ENCODE data around the gene HTR1B. TPM values are rescaled to one million over a fixed set of nuclear protein-coding genes. Genes with fewer than 3 reads are reported as not detected.

HTR1B gene
- total and polyA plus RNA-seq, 2 donors (not counting 3 experiments of a cell fraction or from before 2014, with no cell fraction given): 57.5 to 68.7 TPM

DNA sequence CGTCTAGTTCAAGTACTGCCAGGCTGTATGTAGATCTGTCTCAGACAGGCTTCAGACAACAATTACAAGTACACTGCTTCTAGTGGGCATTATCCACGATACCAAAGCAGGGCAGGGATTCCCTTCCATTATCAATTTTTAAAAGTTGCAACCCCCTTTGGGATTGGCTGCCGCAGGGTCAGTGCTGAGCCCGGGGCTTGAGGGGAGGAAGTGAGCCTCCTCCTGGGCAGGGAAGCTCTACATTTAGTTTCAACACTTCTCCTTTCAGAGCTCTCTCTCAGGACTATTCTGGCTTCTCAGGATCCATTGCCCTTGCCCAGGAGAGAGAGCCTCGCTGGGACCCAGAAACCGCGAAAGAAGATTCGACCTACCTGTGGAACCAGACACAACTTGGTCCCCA lies 1.5 kb downstream of the HTR1B start:
- TF ChIP-seq FOS (IDR thresholded peaks at IDR 0.05; ENCODE audit: borderline replicate concordance, insufficient read depth, low read length) (no peak), POLR2AphosphoS5 (IDR thresholded peaks at IDR 0.05; ENCODE audit: insufficient read depth, low read depth, low read length) (peak; percentile 6), EZH2 (IDR thresholded peaks at IDR 0.05; ENCODE audit: borderline replicate concordance, low read depth, low read length, severe bottlenecking) (no peak)
- TF ChIP-seq, protein P1, sequence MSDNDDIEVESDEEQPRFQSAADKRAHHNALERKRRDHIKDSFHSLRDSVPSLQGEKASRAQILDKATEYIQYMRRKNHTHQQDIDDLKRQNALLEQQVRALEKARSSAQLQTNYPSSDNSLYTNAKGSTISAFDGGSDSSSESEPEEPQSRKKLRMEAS (IDR thresholded peaks at IDR 0.05; ENCODE audit: insufficient read depth, insufficient read length): no peak
- DNase-seq (ENCODE audit: low read depth, low spot score): peak; percentile 67
- H3K27ac ChIP-seq (ENCODE audit: insufficient read depth, low read depth, low read length): peak overlapping the region; percentile 72
- no peaks in the 10 kb centered on the region for H3K9me1 ChIP-seq (replicated peaks; ENCODE audit: control insufficient read depth, extremely low read depth, insufficient read depth, low read length)
- no peaks in the 10 kb centered on the region for H3K9me3 ChIP-seq (replicated peaks; ENCODE audit: control insufficient read depth, insufficient read depth, low read length)
- intact Hi-C loops (cut with micrococcal nuclease): loop anchor here (1.0 to 10.0 kb wide), 7 partner anchors 764 to 2003 kb away; partner anchors contain the start of gene PHIP
- CTCF ChIA-PET: interaction anchor here (0.9 to 9.4 kb wide), 5 partner anchors 10 to 1569 kb away, joined by 6 to 105 read pairs (median 22); no protein-coding TSS in a partner anchor
- no peaks in the 10 kb centered on the region for H3K27me3 ChIP-seq (ENCODE audit: control insufficient read depth in 2 of 2, insufficient read depth in 2 of 2, low read length in 2 of 2)
- peak overlapping the region; percentile 70 to 97 (median 77) for H3K4me3 ChIP-seq (replicated peaks in 1 of 3; ENCODE audit: insufficient read depth in 1 of 3, low read depth in 1 of 3, low read length in 3 of 3)
- POLR2A ChIA-PET: interaction anchor here (2.8 kb wide), 1 partner anchor 169 kb away, joined by 14 read pairs; no protein-coding TSS in a partner anchor
- H4K20me1 ChIP-seq (replicated peaks; ENCODE audit: control insufficient read depth, extremely low read depth, insufficient read depth, low read length): no peaks in the 10 kb centered on the region
- peaks cover 87% of the 10 kb centered on the region for H3K79me2 ChIP-seq (ENCODE audit: control insufficient read depth, insufficient read depth, low read length)
- no peak for FAIRE-seq
- peak overlapping the region; percentile 92 for H3K9ac ChIP-seq (replicated peaks; ENCODE audit: extremely low read depth, insufficient read depth, low read length)
- BruUV-seq (replicated peaks): no TSS peak
- dilution Hi-C loops (cut with MboI; ENCODE audit: extremely low pct_ligation_motif_present, low sequenced_read_pairs): no loop called here
- no peaks in the 10 kb centered on the region for H3K36me3 ChIP-seq (ENCODE audit: control insufficient read depth in 2 of 2, extremely low read depth in 1 of 2, insufficient read depth in 2 of 2, low read length in 2 of 2)
- peak overlapping the region; percentile 37 for H2AFZ ChIP-seq (ENCODE audit: low read depth, low read length)
- H3K4me1 ChIP-seq (ENCODE audit: control insufficient read depth, extremely low read depth, insufficient read depth, low read length): peaks cover 54% of the 10 kb centered on the region
- H3K4me2 ChIP-seq (ENCODE audit: insufficient read depth, low read length): peak overlapping the region; percentile 97

DNA sequence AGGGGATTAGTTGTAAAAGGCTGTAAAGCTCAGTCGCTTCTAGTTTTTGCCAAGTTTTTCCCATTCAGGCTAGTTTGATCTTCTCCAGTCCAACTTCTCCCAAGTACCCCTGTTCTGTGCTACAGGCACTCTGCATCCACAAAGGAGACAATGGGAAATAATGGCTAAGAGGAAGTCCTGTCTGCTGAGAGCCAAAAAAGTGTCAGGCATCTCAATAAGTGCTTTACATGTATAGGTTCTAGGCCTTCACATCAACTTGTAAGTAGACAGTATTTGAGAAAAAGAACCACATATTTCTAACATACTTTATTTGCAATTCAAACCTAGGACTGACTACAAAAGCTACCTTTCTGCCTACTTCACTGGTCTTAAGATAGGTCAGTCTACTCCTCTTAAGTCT lies 4.9 kb downstream of the HTR1B start:
- no peaks in the 10 kb centered on the region for H3K27me3 ChIP-seq (ENCODE audit: control insufficient read depth in 2 of 2, insufficient read depth in 2 of 2, low read length in 2 of 2)
- intact Hi-C loops (cut with micrococcal nuclease): loop anchor here (2.0 to 10.0 kb wide), 8 partner anchors 91 to 1566 kb away; no protein-coding TSS in a partner anchor
- no peaks in the 10 kb centered on the region for H3K36me3 ChIP-seq (ENCODE audit: control insufficient read depth in 2 of 2, extremely low read depth in 1 of 2, insufficient read depth in 2 of 2, low read length in 2 of 2)
- H2AFZ ChIP-seq (ENCODE audit: low read depth, low read length): peak overlapping the region; percentile 9
- H3K9me3 ChIP-seq (replicated peaks; ENCODE audit: control insufficient read depth, insufficient read depth, low read length): no peaks in the 10 kb centered on the region
- dilution Hi-C loops (cut with MboI; ENCODE audit: extremely low pct_ligation_motif_present, low sequenced_read_pairs): no loop called here
- CTCF ChIA-PET: interaction anchor here (1.8 to 9.4 kb wide), 3 partner anchors 774 to 1524 kb away, joined by 8 to 105 read pairs (median 44); no protein-coding TSS in a partner anchor
- DNase-seq (ENCODE audit: low read depth, low spot score) (peak; percentile 76), FAIRE-seq (peak; percentile 42)
- H4K20me1 ChIP-seq (replicated peaks; ENCODE audit: control insufficient read depth, extremely low read depth, insufficient read depth, low read length): no peaks in the 10 kb centered on the region
- peak overlapping the region; percentile 85 for H3K27ac ChIP-seq (ENCODE audit: insufficient read depth, low read depth, low read length)
- TF ChIP-seq POLR2AphosphoS5 (IDR thresholded peaks at IDR 0.05; ENCODE audit: insufficient read depth, low read depth, low read length) (no peak), FOS (IDR thresholded peaks at IDR 0.05; ENCODE audit: borderline replicate concordance, insufficient read depth, low read length) (no peak), GATA2 (IDR thresholded peaks at IDR 0.05; ENCODE audit: insufficient read depth, insufficient read length, low read depth, low read length) (no peak), EZH2 (IDR thresholded peaks at IDR 0.05; ENCODE audit: borderline replicate concordance, low read depth, low read length, severe bottlenecking) (no peak), JUN (IDR thresholded peaks at IDR 0.05; ENCODE audit: borderline replicate concordance, insufficient read depth, insufficient read length, low read depth) (no peak), POLR2A (IDR thresholded peaks at IDR 0.05; ENCODE audit: low read depth, low read length) (no peak), MYC (IDR thresholded peaks at IDR 0.05; ENCODE audit: low read depth, low read length) (no peak)
- TF ChIP-seq, protein P1 (IDR thresholded peaks at IDR 0.05; ENCODE audit: insufficient read depth, insufficient read length): no peak
- TF ChIP-seq, protein P2, sequence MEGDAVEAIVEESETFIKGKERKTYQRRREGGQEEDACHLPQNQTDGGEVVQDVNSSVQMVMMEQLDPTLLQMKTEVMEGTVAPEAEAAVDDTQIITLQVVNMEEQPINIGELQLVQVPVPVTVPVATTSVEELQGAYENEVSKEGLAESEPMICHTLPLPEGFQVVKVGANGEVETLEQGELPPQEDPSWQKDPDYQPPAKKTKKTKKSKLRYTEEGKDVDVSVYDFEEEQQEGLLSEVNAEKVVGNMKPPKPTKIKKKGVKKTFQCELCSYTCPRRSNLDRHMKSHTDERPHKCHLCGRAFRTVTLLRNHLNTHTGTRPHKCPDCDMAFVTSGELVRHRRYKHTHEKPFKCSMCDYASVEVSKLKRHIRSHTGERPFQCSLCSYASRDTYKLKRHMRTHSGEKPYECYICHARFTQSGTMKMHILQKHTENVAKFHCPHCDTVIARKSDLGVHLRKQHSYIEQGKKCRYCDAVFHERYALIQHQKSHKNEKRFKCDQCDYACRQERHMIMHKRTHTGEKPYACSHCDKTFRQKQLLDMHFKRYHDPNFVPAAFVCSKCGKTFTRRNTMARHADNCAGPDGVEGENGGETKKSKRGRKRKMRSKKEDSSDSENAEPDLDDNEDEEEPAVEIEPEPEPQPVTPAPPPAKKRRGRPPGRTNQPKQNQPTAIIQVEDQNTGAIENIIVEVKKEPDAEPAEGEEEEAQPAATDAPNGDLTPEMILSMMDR (IDR thresholded peaks at IDR 0.05; ENCODE audit: extremely low read depth in 1 of 2, insufficient read depth in 1 of 2, low read depth in 1 of 2, low read length in 2 of 2): no peak
- H3K9ac ChIP-seq (replicated peaks; ENCODE audit: extremely low read depth, insufficient read depth, low read length): peak overlapping the region; percentile 92
- peak overlapping the region in 2 of 3 experiments; percentile 4 to 97 for H3K4me3 ChIP-seq (replicated peaks in 1 of 3; ENCODE audit: insufficient read depth in 1 of 3, low read depth in 1 of 3, low read length in 3 of 3)
- peaks cover 46% of the 10 kb centered on the region for H3K4me1 ChIP-seq (ENCODE audit: control insufficient read depth, extremely low read depth, insufficient read depth, low read length)
- H3K79me2 ChIP-seq (ENCODE audit: control insufficient read depth, insufficient read depth, low read length): peaks cover 73% of the 10 kb centered on the region
- H3K4me2 ChIP-seq (ENCODE audit: insufficient read depth, low read length): peak overlapping the region; percentile 97
- POLR2A ChIA-PET: no interaction called here
- no TSS peak for BruUV-seq (replicated peaks)
- H3K9me1 ChIP-seq (replicated peaks; ENCODE audit: control insufficient read depth, extremely low read depth, insufficient read depth, low read length): no peaks in the 10 kb centered on the region
